ENCODE data around the gene SVOP. TPM values are rescaled to one million over a fixed set of nuclear protein-coding genes. Genes with fewer than 3 reads are reported as not detected.

Gene SVOP
- total and polyA plus RNA-seq, 2 of the 8 experiments (the other 6 are each of a cell fraction or from before 2014, with no cell fraction given) = 0.06 TPM; not detected in 1

GRCh38 chr12:109027767-109028166 lies 6.9 kb upstream of the SVOP start:
- no peaks in the 10 kb centered on the region for H3K36me3 ChIP-seq (ENCODE audit: control insufficient read depth in 2 of 4, insufficient read depth in 4 of 4, low read length in 3 of 4)
- no peaks in the 10 kb centered on the region for H4K20me1 ChIP-seq (replicated peaks in 1 of 2; ENCODE audit: control insufficient read depth in 1 of 2, insufficient read depth in 2 of 2, low read length in 2 of 2)
- no peak overlapping the region for H3K4ac ChIP-seq (replicated peaks; ENCODE audit: insufficient read length, low read depth, low read length)
- DNase-seq (ENCODE audit: low read depth in 1 of 2, low spot score in 2 of 2) (no peak), FAIRE-seq (no peak)
- H4K5ac ChIP-seq (ENCODE audit: insufficient read length, low read depth, low read length) = no peak overlapping the region
- WGBS, 2 experiments (ENCODE audit: extremely low coverage in 1 of 2, insufficient coverage in 1 of 2, insufficient read length in 1 of 2, insufficient replicate concordance in 2 of 2, low coverage in 1 of 2, low lambda C conversion rate in 2 of 2, missing lambda C conversion rate in 1 of 2) = 81% methylated on average over 1 of the region's 1 CpG; no CpG with 5 or more reads in 1 of the 2 experiments
- H3K4me1 ChIP-seq (replicated peaks in 1 of 4; ENCODE audit: control insufficient read depth in 3 of 4, insufficient read depth in 4 of 4, low read length in 3 of 4) = no peaks in the 10 kb centered on the region
- no peak overlapping the region for H2AK5ac ChIP-seq (ENCODE audit: low read depth, low read length)
- no peak overlapping the region for H3K27ac ChIP-seq (ENCODE audit: low read depth, low read length)
- H3K23ac ChIP-seq (ENCODE audit: insufficient read length) = no peak overlapping the region
- no peaks in the 10 kb centered on the region for H3K79me1 ChIP-seq (ENCODE audit: low read depth, low read length)
- no peaks in the 10 kb centered on the region for H3K27me3 ChIP-seq (replicated peaks in 1 of 4; ENCODE audit: control insufficient read depth in 3 of 4, extremely low read depth in 1 of 4, insufficient read depth in 3 of 4, low read length in 3 of 4)
- no peak overlapping the region for H4K91ac ChIP-seq (replicated peaks; ENCODE audit: insufficient read length, low read length)
- H3K23me2 ChIP-seq (ENCODE audit: low read depth, low read length) = no peaks in the 10 kb centered on the region
- H2BK20ac ChIP-seq (ENCODE audit: low read length) = no peak overlapping the region
- no peak overlapping the region for H2BK15ac ChIP-seq (ENCODE audit: low read length)
- H3K79me2 ChIP-seq (ENCODE audit: control insufficient read depth in 1 of 2, insufficient read depth in 2 of 2, low read length in 2 of 2) = no peaks in the 10 kb centered on the region
- POLR2A ChIA-PET (ENCODE audit: partially characterized antibody) = no interaction called here
- no peak overlapping the region for H3K4me3 ChIP-seq (ENCODE audit: extremely low read depth in 1 of 4, insufficient read depth in 2 of 4, low read depth in 3 of 4, low read length in 4 of 4)
- H2BK5ac ChIP-seq (ENCODE audit: low read depth, low read length) = no peak overlapping the region
- no peak overlapping the region for H2AFZ ChIP-seq (ENCODE audit: low read length)
- H3K56ac ChIP-seq (replicated peaks; ENCODE audit: insufficient read length, low read depth, low read length) = no peak overlapping the region
- H4K8ac ChIP-seq (ENCODE audit: extremely low read depth, insufficient read depth, low read length) = no peak overlapping the region
- H2BK120ac ChIP-seq (replicated peaks; ENCODE audit: low read depth, low read length) = no peak overlapping the region
- H2BK12ac ChIP-seq (ENCODE audit: low read depth, low read length) = no peak overlapping the region
- H3K18ac ChIP-seq (ENCODE audit: extremely low read depth, low read length) = no peak overlapping the region
- H3K9ac ChIP-seq (replicated peaks in 1 of 4; ENCODE audit: extremely low read depth in 1 of 4, low read depth in 3 of 4, low read length in 3 of 4) = no peak overlapping the region
- no peak overlapping the region for H3K14ac ChIP-seq (ENCODE audit: insufficient read length)
- CTCF ChIA-PET (ENCODE audit: partially characterized antibody) = interaction anchor here (0.6 kb wide), 2 partner anchors 106 to 405 kb away, joined by 4 read pairs; no protein-coding TSS in a partner anchor
- no peaks in the 10 kb centered on the region for H3K9me3 ChIP-seq (ENCODE audit: insufficient read depth in 2 of 2, low read depth in 1 of 2, low read length in 1 of 2)
- H3K4me2 ChIP-seq (ENCODE audit: insufficient read depth in 1 of 2, low read depth in 2 of 2, low read length in 2 of 2) = no peak overlapping the region
- TF ChIP-seq YY1 (IDR thresholded peaks at IDR 0.05; ENCODE audit: low read depth, low read length) (no peak), ATF3 (IDR thresholded peaks at IDR 0.05; ENCODE audit: insufficient read depth, low read depth, low read length) (no peak), JUN (IDR thresholded peaks at IDR 0.05; ENCODE audit: low read depth, low read length) (no peak), JUND (IDR thresholded peaks at IDR 0.05; ENCODE audit: low read length) (no peak), PHF8 (conservative IDR thresholded peaks at IDR 0.05; ENCODE audit: low read depth, low read length) (no peak), EZH2 (IDR thresholded peaks at IDR 0.05; ENCODE audit: low read depth, low read length, severe bottlenecking) (no peak), BCL11A (IDR thresholded peaks at IDR 0.05; ENCODE audit: low read depth in 2 of 2, low read length in 2 of 2) (no peak), POLR2A (IDR thresholded peaks at IDR 0.05; ENCODE audit: control extremely low read depth in 1 of 2, low read depth in 2 of 2, low read length in 2 of 2) (no peak), RNF2 (IDR thresholded peaks at IDR 0.05; ENCODE audit: borderline replicate concordance, low read depth, low read length, missing control alignments, poor library complexity, severe bottlenecking) (no peak), CTBP2 (IDR thresholded peaks at IDR 0.05; ENCODE audit: borderline replicate concordance, insufficient read depth, insufficient read length, low read length) (no peak)
- TF ChIP-seq, protein P1, sequence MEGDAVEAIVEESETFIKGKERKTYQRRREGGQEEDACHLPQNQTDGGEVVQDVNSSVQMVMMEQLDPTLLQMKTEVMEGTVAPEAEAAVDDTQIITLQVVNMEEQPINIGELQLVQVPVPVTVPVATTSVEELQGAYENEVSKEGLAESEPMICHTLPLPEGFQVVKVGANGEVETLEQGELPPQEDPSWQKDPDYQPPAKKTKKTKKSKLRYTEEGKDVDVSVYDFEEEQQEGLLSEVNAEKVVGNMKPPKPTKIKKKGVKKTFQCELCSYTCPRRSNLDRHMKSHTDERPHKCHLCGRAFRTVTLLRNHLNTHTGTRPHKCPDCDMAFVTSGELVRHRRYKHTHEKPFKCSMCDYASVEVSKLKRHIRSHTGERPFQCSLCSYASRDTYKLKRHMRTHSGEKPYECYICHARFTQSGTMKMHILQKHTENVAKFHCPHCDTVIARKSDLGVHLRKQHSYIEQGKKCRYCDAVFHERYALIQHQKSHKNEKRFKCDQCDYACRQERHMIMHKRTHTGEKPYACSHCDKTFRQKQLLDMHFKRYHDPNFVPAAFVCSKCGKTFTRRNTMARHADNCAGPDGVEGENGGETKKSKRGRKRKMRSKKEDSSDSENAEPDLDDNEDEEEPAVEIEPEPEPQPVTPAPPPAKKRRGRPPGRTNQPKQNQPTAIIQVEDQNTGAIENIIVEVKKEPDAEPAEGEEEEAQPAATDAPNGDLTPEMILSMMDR (IDR thresholded peaks at IDR 0.05; ENCODE audit: control extremely low read depth in 1 of 3, insufficient read depth in 1 of 3, low read depth in 1 of 3, low read length in 3 of 3) = no peak
